Measurements from ENCODE around the gene DAD1.
"Not testable (repeated sequence)": the region's sequence is repeated elsewhere in the genome, so short reads cannot be mapped to it uniquely, and the experiment has no call there.

DAD1 gene

DNA sequence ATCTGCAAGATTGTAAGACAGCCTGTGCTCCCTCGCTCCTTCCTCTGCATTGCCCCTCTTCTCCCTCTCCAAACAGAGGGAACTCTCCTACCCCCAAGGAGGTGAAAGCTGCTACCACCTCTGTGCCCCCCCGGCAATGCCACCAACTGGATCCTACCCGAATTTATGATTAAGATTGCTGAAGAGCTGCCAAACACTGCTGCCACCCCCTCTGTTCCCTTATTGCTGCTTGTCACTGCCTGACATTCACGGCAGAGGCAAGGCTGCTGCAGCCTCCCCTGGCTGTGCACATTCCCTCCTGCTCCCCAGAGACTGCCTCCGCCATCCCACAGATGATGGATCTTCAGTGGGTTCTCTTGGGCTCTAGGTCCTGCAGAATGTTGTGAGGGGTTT is 37.4 kb downstream of the DAD1 start:
- no peak for DNase-seq

DNA sequence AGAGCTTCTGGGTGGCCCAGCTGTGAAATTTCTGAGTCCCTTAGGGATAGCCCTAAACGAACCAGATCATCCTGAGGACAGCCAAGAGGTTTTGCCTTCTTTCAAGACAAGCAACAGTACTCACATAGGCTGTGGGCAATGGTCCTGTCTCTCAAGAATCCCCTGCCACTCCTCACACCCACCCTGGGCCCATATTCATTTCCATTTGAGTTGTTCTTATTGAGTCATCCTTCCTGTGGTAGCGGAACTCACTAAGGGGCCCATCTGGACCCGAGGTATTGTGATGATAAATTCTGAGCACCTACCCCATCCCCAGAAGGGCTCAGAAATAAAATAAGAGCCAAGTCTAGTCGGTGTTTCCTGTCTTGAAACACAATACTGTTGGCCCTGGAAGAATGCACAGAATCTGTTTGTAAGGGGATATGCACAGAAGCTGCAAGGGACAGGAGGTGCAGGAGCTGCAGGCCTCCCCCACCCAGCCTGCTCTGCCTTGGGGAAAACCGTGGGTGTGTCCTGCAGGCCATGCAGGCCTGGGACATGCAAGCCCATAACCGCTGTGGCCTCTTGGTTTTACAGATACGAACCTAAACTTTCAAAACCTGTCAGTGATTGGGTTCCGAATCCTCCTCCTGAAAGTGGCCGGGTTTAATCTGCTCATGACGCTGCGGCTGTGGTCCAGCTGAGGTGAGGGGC is 38.9 kb downstream of the DAD1 start:
- DNase-seq, result no peak

DNA sequence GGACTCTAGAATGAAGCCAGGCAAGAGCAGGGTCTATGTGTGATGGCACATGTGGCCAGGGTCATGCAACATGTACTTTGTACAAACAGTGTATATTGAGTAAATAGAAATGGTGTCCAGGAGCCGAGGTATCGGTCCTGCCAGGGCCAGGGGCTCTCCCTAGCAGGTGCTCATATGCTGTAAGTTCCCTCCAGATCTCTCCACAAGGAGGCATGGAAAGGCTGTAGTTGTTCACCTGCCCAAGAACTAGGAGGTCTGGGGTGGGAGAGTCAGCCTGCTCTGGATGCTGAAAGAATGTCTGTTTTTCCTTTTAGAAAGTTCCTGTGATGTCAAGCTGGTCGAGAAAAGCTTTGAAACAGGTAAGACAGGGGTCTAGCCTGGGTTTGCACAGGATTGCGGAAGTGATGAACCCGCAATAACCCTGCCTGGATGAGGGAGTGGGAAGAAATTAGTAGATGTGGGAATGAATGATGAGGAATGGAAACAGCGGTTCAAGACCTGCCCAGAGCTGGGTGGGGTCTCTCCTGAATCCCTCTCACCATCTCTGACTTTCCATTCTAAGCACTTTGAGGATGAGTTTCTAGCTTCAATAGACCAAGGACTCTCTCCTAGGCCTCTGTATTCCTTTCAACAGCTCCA is 39.6 kb downstream of the DAD1 start:
- no peak for DNase-seq

DNA sequence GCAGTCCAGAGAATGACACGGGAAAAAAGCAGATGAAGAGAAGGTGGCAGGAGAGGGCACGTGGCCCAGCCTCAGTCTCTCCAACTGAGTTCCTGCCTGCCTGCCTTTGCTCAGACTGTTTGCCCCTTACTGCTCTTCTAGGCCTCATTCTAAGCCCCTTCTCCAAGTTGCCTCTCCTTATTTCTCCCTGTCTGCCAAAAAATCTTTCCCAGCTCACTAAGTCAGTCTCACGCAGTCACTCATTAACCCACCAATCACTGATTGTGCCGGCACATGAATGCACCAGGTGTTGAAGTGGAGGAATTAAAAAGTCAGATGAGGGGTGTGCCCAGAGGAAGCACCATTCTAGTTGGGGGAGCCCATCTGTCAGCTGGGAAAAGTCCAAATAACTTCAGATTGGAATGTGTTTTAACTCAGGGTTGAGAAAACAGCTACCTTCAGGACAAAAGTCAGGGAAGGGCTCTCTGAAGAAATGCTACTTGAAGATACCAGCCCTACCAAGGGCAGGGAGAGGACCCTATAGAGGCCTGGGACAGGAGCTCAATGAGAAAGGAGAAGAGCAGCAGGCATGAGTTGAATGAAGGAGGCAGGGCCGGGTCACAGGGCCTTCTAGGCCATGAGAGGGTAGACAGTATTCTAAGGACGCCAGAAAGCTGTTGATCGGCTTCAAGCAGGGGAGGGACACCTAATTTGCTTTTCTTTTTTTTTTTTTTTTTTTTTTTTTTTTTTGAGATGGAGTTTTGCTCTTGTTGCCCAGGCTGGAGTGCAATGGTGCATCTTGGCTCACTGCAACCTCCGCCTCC is 40.9 kb downstream of the DAD1 start:
- DNase-seq, result no peak

DNA sequence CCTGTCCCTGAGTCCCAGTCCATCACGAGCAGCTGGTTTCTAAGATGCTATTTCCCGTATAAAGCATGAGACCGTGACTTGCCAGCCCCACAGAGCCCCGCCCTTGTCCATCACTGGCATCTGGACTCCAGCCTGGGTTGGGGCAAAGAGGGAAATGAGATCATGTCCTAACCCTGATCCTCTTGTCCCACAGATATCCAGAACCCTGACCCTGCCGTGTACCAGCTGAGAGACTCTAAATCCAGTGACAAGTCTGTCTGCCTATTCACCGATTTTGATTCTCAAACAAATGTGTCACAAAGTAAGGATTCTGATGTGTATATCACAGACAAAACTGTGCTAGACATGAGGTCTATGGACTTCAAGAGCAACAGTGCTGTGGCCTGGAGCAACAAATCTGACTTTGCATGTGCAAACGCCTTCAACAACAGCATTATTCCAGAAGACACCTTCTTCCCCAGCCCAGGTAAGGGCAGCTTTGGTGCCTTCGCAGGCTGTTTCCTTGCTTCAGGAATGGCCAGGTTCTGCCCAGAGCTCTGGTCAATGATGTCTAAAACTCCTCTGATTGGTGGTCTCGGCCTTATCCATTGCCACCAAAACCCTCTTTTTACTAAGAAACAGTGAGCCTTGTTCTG is 41.6 kb downstream of the DAD1 start:
- no peak for DNase-seq

DNA sequence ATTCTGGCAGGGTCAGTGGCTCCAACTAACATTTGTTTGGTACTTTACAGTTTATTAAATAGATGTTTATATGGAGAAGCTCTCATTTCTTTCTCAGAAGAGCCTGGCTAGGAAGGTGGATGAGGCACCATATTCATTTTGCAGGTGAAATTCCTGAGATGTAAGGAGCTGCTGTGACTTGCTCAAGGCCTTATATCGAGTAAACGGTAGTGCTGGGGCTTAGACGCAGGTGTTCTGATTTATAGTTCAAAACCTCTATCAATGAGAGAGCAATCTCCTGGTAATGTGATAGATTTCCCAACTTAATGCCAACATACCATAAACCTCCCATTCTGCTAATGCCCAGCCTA is 42.3 kb downstream of the DAD1 start:
- no peak for DNase-seq

DNA sequence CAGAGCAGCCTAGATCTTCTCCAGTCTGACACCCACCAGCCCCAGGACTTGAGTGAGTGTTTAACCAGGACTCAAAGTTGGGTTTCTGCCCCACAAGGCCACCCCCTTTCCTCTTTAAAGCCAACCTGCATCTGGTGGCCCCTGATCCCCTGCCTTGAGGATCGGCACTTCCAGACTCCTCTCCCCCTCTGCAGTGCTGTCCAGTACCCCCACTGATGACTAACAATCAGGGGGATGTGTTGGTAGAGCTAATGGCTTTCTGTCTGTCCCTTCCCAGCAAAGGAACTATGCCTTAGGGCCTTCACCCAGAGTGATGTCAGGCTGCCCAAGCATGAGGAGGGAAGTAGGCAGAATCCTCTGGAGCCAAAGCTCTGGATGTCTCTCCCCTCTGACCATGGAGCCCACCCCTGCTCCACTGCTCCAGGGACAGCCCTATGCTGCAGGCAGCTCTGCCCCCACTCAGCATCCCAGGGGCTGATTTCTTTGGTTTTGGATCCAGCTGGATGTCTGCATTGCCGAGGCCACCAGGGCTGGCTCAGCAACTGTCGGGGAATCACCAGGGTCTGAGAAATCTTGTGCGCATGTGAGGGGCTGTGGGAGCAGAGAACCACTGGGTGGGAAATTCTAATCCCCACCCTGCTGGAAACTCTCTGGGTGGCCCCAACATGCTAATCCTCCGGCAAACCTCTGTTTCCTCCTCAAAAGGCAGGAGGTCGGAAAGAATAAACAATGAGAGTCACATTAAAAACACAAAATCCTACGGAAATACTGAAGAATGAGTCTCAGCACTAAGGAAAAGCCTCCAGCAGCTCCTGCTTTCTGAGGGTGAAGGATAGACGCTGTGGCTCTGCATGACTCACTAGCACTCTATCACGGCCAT is 42.9 kb downstream of the DAD1 start:
- no peak for DNase-seq

DNA sequence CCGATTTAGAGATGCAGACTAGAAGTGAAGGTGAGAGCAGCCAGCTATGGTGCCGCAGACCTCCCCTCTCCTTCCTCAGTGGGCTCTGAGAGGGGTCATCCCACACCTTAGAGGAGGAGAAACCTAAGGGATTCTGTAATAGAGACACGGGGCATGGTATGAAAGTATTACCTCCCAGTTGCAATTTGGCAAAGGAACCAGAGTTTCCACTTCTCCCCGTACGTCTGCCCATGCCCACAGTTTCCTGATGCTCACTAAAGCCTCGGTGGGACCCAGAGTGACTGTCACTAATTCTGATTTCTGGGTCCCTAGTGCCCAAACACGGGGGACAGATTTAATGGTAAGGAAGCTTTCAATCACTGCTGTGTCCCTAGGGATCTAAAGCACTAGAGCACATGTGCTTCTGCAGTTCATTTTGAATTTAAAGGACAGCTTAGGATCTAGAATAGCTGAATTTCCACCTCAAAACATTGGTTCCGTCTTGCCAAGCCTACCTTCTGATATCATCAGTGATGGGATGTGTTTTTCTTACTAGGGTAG is 44.1 kb downstream of the DAD1 start:
- no peak for DNase-seq

DNA sequence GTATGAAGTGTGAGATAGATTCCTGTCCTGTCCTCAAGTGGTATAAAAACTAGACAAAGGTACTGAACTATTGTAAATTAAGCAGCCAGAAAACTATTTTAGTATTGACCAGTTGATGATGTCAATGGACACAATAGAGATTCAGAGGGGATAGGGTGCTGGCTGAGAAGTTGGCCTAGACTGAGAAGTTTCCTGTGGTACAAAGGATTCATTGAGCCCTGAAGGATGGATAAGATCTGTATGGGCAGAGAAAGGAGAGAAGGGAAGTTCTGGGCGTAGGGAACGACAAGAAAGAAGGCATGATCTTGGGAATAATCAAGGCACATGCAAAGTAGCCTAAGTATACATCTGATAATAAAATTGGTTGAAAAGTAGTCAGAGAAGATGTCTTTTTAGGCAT is 44.6 kb downstream of the DAD1 start:
- no peak for DNase-seq

DNA sequence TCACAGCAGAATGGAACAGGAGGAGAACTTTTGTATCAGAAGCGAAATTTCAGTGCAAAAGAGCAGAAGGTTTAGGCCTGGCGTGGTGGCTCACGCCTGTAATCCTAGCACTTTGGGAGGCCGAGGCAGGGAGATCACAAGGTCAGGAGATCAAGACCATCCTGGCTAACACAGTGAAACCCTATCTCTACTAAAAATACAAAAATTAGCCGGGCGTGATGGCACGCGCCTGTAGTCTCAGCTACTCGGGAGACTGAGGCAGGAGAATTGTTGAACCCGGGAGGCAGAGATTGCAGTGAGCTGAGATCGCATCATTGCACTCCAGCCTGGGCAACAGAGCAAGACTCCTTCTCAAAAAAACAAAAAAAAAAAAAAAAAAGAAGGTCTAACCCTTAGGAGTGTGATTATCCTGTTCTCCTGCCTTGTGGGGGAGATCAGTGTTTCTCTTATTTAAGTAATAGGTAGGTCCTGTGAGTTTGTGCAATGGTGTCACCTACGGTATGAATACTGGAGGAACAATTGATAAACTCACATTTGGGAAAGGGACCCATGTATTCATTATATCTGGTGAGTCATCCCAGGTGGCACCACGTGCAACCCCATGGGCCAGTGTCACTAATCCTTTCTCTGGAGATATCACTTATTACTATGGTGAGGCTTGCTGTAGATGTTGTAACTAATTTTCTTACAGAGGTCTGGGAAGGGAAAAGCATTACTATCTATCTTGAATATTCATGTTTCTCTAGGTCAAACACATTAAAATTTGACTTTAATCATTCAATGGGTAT is 45.3 kb downstream of the DAD1 start:
- DNase-seq, result not testable (repeated sequence)

DNA sequence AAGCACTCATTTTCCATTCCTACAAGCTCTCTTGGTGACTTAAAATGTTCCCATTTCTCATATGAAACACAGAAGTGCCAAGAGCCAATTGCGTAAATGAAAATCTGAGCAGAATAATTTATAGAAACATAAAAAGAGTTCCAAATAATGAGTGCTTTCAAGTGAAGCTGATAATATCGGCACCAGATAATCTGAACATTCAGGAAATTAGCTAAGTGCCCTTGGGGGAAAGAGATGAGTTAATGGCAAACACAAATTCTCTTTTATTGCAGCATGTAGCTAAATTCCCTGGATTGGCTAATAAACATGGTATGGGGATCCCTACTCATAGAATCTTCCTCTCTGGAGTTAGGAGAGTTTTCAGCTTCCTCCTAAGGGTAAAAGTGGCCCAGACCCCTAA is 46.7 kb downstream of the DAD1 start:
- no peak for DNase-seq

DNA sequence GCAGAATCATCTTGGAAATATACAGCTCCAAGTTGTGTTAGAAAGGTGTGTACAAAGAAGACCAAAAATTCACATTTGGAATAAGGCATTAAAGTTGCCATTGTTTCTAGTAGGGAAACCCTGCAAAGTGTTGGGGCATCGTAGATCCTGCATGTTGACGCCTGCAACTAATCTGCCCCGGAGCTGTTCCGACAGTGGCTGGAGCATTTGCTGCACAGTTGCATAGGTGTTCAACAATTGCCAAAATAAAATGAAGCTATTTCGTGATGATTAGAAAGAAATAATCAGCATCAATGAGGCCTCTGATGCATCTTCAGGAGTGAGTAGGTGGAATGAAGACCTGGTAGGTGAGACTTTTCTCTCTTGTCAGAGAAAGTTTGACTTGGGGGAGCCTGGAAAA is 47.3 kb downstream of the DAD1 start:
- DNase-seq, result no peak

DNA sequence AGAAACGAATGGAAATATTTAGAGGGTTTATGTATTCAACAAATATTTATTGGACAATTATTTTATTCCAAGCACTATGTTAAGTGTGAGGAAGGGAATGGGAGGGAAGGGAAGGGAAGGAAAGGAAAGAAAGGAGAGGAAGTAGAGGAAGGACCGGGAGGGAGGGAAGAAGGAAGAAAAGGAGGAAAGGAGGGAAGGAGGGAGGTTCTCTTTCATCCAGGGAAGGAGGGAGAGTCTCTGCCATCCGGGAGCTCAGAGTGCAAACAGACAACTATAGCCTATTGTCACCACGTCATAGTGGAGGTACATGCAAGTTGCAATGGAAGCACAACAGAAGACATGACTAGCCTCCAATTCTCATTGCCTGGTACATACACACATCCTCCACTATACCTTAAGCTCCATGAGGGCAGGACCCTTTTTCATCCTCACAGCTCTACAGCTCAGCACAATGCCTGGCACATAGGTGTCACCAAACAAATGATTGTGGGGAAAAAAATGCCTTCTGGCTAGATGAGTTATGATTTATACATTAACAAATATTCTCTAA is 48.1 kb downstream of the DAD1 start:
- no peak for DNase-seq

DNA sequence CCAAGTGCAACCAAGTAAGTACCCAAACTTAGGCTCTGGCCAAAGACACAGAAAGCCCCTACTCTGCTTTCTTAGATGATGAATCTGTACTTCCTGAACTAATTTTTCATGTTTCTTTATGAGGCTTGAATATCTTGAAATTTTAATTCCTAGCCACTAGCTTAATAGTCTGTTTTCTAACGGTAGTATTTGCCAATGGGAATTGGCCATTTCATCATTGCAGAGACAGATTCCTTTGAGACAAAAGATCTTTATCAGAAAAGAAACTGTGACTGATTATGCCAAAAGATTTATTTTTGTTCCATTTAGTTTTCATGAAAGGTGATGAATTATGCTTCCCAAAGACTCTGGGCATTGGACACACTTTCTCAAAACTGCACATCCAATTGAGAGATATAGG is 48.7 kb downstream of the DAD1 start:
- DNase-seq, result no peak

DNA sequence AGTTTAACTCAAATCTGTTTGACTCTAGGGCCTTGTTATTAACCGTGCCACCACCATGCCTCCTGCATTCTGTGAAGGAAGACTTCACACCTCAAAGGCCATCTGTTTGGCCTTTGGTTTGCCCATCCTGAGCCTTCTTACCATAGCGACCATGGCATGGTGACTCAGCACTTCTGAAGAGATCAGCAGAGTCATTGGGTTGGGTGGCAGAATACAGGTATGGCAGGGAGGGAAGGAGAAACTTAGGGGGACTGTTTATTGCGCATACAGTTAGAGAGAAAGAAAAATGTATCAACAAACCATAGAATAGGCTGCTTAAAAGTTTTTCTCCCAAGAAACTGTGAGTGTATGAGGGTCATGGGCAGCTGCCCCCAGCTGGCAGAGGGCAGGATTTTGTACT is 49.2 kb downstream of the DAD1 start:
- no peak for DNase-seq

DNA sequence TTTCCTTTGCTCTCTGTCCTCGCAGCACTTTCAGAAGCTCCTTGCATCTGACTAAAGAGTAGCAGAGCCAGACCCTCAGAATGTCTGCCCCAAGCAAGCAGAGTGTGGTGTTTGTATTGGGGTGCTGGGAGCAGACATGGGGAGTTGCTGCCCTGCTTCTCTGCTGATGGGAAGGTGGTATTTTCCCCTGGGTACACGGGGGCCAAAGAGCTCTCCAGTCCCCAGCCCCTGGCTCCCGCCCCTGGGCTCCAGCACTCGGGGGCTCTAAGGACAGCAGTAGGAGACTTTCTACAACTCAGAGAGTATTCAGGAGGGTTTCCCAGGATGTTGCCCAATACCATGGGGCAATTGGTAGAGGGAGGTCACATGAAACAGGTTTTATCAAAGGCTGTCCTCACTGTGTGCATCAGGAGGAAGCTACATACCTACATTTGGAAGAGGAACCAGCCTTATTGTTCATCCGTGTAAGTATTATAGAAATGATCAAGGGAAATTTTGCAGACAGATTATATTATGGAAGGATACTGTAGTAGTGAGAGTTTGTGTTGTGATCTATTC is 50.3 kb downstream of the DAD1 start:
- DNase-seq, result no peak

DNA sequence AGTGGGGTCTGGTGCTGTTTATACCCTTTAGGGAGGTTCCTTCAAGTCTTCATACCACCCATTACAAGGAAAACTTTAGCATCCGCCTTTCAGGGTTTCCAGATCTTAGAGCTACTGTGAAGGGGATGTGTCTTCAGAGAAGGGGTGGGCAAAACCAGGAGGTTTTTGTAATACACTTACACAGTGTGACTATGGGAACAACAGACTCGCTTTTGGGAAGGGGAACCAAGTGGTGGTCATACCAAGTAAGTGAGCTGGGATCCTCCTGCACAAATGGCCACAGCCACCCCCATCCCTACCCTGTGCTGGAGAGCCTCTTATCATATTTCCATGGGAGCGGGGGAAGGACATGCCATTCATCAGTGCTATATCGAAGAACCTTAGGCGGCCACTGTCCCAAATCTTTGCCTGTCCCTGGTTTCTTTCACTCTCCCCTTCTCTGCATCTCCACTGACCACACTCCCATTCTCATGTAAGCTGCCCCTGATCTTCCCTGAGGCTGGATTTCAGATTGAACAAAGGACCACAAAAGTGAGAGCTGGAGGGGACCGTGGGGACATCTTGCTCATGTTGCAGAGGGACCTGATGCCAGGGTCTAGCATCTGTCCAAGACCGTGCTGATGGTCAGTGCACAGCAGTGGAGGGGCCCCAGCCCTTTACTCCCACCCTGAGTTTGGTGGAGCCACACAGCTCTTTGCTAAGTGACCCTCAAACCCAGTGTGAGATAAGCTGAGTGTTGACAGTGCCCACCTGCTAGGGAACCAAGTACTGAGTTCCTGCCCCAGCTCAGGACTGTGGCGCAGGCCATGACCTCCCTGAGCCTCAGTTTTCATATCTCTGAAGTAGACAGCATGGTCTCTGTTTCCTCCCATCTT is 51.4 kb downstream of the DAD1 start:
- no peak for DNase-seq

DNA sequence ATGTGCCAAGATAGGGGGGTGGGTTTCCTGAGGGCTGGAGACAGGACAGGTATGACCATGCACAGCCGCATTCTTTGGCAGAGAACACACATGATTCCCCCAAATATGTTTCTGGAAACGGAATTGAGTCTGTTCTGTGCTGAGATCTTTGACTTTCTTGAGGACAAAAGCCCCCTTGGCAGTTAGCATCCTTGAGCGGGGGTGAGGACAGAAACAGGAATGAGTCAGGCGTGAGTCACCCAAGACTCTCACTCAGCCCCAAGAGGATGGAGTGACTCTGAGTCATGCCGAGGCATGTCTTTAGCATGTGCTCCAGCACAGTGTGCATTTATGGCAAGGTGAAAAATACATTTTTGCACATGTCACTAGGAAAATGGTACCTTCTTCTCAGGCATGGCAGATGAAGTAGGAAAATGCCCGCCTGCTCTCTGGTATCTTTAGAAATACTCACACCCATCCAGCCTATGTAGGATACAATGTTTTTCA is 52.1 kb downstream of the DAD1 start:
- no peak for DNase-seq

DNA sequence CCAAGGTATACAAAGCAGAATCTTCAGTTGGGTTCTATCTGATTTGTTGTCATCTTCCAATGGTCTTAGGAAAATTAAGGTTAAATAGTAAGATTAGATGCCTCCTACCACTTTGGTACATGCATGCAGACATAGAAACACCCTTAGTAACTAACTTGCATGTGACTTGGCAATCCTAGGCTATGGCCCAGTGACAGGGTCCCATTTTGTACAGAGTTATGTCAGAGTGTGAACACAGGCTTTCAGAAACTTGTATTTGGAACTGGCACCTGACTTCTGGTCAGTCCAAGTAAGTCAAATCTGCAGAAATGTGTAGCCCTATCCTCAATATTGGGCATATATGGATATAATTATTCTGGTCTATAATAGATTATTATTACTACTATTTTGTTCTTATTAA is 53.1 kb downstream of the DAD1 start:
- no peak for DNase-seq

DNA sequence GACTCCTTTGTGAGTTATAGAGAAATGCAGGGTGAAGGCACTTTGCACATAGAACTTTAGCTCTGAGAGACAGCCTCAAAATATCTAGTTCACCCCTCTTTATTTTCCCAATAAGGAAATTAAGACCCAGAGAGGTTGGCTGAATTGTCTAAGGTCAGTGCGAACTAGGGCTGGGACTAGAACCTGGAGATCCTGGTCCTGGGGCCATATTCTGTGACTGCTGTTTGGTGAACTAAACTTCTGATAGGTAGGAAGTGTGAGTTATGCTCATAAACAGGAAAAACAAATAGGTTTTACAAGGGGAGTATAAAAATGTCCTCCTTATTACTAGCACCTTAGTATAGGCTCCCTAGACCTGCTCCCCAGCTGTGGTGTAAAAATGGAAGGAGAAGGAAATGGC is 53.9 kb downstream of the DAD1 start:
- DNase-seq, result no peak
